Measurements from ENCODE around the gene TGFB3. TPM values are rescaled to one million over a fixed set of nuclear protein-coding genes. Genes with fewer than 3 reads are reported as not detected.
A peak's percentile ranks its signal among the peaks of the same experiment; 100 is the strongest.

Gene TGFB3
- 1 to 10 TPM; 2.8 to 3.9 TPM for polyA plus RNA-seq

DNA sequence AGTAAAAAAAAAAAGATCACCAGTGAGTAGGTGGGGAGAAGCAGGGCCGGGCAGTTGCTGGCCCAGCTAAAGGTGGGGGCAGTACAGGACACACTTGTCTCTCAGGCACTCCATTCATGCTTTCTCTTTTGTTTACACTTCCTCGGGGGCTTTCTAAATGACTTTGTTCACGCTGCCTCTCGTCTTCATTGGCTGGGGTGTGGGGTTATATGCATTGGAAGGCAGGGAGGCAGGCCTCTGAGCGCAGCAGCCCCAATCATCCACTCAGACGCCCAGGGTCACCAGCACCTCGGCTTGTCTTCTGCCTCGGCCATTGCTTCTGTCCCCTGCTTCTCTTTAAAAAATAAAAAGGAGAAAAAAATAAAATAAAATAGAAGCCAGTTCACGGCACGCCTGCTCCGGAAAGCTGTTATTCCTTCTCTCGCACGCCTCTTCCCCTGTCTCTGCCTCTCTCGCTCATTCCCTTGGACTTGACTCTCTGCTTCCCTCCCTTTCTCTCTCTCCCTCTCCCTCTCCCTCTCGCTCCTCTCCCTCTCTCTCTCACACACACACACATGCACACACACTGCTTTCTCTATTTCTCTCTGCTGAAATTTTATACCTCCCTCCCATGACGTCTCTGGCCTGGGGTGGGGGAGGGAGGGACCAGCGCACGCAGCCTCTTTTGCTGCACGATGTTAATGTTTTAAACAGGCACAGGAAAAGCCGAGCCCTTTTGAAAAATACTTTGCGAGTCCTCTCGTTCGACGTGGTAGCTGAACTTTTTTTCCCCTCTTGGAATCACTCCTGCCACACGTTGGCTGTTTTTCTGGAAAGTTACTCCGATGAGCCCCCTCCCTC lies at the start of gene TGFB3:
Gene TGFB3 (minus strand): TSS at position 570 of the 840 bp plus-strand sequence. CDS start 1,102 bp downstream, outside the sequence.
- H3K4me3 ChIP-seq (ENCODE audit: low read depth in 1 of 2, low read length in 2 of 2), result peak within 1 kb of the TSS; percentile 75 to 82
- H3K36me3 ChIP-seq (ENCODE audit: control insufficient read depth in 2 of 2, insufficient read depth in 2 of 2, low read length in 1 of 2), result no peaks in the 10 kb centered on the region
- H3K27ac ChIP-seq (ENCODE audit: low read depth in 2 of 2, low read length in 1 of 2), result peak within 1 kb of the TSS; percentile 87 to 92
- no peaks in the 10 kb centered on the region for H3K9me3 ChIP-seq (ENCODE audit: control insufficient read depth in 2 of 2, insufficient read depth in 1 of 2, low read depth in 1 of 2, low read length in 1 of 2)
- WGBS, 2 donors, result 1 to 2% methylated on average over 26 of the region's 26 CpGs
- H3K4me1 ChIP-seq (ENCODE audit: control insufficient read depth in 2 of 2, insufficient read depth in 2 of 2, low read length in 1 of 2), result peaks cover 5 to 13% of the 10 kb centered on the region in 2 donors
- H3K27me3 ChIP-seq (ENCODE audit: control insufficient read depth in 1 of 2, insufficient read depth in 2 of 2, low read length in 2 of 2), result no peaks in the 10 kb centered on the region

DNA sequence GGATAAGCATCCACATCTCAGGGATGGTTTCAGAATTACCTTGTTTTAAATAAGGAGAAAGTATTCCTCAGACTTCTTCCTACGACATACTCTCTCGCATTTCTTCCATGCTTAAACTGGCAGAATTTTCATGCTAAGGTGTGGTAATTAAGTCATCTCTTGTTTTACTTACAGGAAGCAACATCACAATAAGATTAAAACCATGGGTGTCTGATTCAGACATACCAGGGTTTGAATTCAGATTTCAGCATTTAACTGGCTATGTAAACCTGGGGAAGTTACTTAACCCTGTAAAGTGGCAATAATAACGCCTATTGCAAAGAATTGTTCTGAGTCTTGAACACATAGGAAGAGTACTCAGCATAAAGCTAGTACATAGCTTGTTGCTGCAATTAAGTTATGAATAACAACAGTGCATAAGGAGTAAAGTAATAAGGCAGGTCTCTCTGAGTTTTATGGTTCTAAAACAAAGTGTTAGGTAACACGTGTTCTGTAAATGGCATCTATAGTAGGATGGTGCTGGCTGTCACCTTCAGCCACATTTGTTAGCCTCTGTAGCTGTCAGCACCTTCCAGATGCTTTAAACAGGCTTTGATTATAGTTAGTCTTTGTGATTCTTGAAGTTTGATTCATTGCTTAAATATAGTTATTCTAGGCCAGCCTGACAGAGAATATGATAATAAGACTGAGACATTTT lies 42.6 kb upstream of the TGFB3 start:
- WGBS, 2 donors, result 84 to 89% methylated on average over 4 of the region's 4 CpGs
- no peaks in the 10 kb centered on the region for H3K27me3 ChIP-seq (ENCODE audit: control insufficient read depth in 1 of 2, insufficient read depth in 2 of 2, low read length in 2 of 2)
- no peak overlapping the region for H3K27ac ChIP-seq (ENCODE audit: low read depth in 2 of 2, low read length in 1 of 2)
- H3K36me3 ChIP-seq (ENCODE audit: control insufficient read depth in 2 of 2, insufficient read depth in 2 of 2, low read length in 1 of 2), result peaks cover 3 to 6% of the 10 kb centered on the region in 2 donors
- no peak overlapping the region for H3K4me3 ChIP-seq (ENCODE audit: low read depth in 1 of 2, low read length in 2 of 2)
- H3K4me1 ChIP-seq (ENCODE audit: control insufficient read depth in 2 of 2, insufficient read depth in 2 of 2, low read length in 1 of 2), result no peaks in the 10 kb centered on the region
- H3K9me3 ChIP-seq (ENCODE audit: control insufficient read depth in 2 of 2, insufficient read depth in 1 of 2, low read depth in 1 of 2, low read length in 1 of 2), result no peaks in the 10 kb centered on the region

DNA sequence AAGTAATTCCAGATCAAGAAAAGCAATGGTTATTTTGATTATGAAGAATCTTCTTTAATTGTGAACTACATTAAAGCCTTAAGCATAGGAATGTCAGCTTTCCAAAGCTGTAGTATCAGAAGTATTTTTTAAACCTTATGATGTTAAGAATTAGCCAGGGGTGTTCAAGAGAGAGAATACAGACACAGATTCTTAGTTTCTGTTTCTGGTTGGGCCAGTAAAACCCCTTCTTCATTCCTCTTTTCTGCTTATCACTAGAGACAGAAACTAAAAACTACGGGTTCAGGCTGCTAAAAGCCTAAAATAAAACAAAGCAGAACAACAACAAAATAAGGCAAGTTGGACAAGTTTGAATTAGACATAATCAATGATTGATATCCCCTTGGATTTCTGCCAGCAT lies 42.0 kb upstream of the TGFB3 start:
- H3K27me3 ChIP-seq (ENCODE audit: control insufficient read depth in 1 of 2, insufficient read depth in 2 of 2, low read length in 2 of 2), result no peaks in the 10 kb centered on the region
- no peaks in the 10 kb centered on the region for H3K9me3 ChIP-seq (ENCODE audit: control insufficient read depth in 2 of 2, insufficient read depth in 1 of 2, low read depth in 1 of 2, low read length in 1 of 2)
- no peak overlapping the region for H3K4me3 ChIP-seq (ENCODE audit: low read depth in 1 of 2, low read length in 2 of 2)
- H3K36me3 ChIP-seq (ENCODE audit: control insufficient read depth in 2 of 2, insufficient read depth in 2 of 2, low read length in 1 of 2), result peaks cover 3 to 6% of the 10 kb centered on the region in 2 donors
- H3K4me1 ChIP-seq (ENCODE audit: control insufficient read depth in 2 of 2, insufficient read depth in 2 of 2, low read length in 1 of 2), result no peaks in the 10 kb centered on the region
- WGBS, 2 donors, result 40 to 66% methylated on average over 1 of the region's 1 CpG
- H3K27ac ChIP-seq (ENCODE audit: low read depth in 2 of 2, low read length in 1 of 2), result no peak overlapping the region

DNA sequence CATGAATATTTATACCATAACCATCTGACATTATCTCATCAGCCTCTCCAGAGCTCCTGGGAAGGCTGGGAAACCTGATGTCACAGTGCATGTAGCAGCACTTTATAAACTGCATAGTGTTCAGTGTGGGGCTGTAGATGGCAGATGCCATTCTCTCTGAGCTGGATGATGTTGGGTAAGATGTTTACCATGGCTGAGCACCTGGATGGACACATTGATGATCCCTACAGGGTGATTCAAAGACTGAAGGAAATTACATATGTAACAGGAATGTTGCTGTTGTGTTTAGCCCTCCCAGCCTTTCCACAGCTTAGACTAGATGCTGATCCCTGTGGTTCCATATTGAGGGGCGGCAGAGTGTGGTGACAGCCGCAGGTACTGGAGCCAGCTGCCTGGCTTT lies 41.2 kb upstream of the TGFB3 start:
- 98% methylated on average over 2 of the region's 2 CpGs for WGBS, 2 donors
- no peak overlapping the region for H3K4me3 ChIP-seq (ENCODE audit: low read depth in 1 of 2, low read length in 2 of 2)
- peaks cover 3 to 6% of the 10 kb centered on the region in 2 donors for H3K36me3 ChIP-seq (ENCODE audit: control insufficient read depth in 2 of 2, insufficient read depth in 2 of 2, low read length in 1 of 2)
- H3K27me3 ChIP-seq (ENCODE audit: control insufficient read depth in 1 of 2, insufficient read depth in 2 of 2, low read length in 2 of 2), result no peaks in the 10 kb centered on the region
- no peak overlapping the region for H3K27ac ChIP-seq (ENCODE audit: low read depth in 2 of 2, low read length in 1 of 2)
- H3K9me3 ChIP-seq (ENCODE audit: control insufficient read depth in 2 of 2, insufficient read depth in 1 of 2, low read depth in 1 of 2, low read length in 1 of 2), result no peaks in the 10 kb centered on the region
- no peaks in the 10 kb centered on the region for H3K4me1 ChIP-seq (ENCODE audit: control insufficient read depth in 2 of 2, insufficient read depth in 2 of 2, low read length in 1 of 2)

DNA sequence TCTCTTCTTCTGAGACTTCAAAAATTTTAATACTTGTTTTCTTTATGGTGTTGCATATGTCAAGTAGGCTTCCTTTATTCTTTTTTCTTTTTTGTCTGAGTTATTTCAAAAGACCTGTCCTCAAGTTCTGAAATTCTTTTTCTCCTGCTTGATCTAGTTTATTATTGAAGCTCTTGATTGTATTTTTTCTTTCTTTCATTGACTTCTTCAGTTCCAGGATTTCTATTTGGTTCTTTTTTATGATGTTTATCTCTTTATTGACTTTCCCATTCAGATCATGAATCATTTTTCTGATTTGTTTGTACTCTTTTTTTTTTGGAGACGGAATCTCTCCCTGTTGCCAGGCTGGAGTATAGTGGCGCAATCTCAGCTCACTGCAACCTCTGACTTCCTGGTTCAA lies 37.9 kb upstream of the TGFB3 start:
- Histone ChIP-seq H3K4me3 (ENCODE audit: low read depth in 1 of 2, low read length in 2 of 2) (no peak overlapping the region), H3K9me3 (ENCODE audit: control insufficient read depth in 2 of 2, insufficient read depth in 1 of 2, low read depth in 1 of 2, low read length in 1 of 2) (no peaks in the 10 kb centered on the region), H3K4me1 (ENCODE audit: control insufficient read depth in 2 of 2, insufficient read depth in 2 of 2, low read length in 1 of 2) (no peaks in the 10 kb centered on the region), H3K27ac (ENCODE audit: low read depth in 2 of 2, low read length in 1 of 2) (no peak overlapping the region), H3K36me3 (ENCODE audit: control insufficient read depth in 2 of 2, insufficient read depth in 2 of 2, low read length in 1 of 2) (peaks cover 3 to 6% of the 10 kb centered on the region in 2 donors), H3K27me3 (ENCODE audit: control insufficient read depth in 1 of 2, insufficient read depth in 2 of 2, low read length in 2 of 2) (no peaks in the 10 kb centered on the region)
- 79 to 88% methylated on average over 2 of the region's 2 CpGs for WGBS, 2 donors

DNA sequence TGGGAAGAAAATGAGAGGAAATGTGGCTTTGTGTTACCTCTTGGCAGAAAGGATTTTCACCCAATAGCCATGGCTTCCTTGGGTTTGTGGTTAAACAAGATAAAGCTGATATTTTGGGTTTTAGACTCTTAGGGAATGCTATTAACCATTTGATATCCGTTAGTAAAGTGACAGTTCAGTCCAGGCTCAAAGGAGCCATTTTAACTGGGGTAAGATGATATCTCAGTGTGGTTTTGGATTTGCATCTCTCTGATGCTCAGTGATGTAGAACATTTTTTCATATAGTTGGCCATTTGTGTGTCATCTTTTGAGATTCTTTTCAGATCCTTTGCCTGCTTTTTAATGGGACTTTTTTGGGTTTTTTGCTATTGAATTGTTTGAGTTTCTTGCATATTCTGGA lies 33.9 kb upstream of the TGFB3 start:
- H3K4me1 ChIP-seq (ENCODE audit: control insufficient read depth in 2 of 2, insufficient read depth in 2 of 2, low read length in 1 of 2), result no peaks in the 10 kb centered on the region
- H3K9me3 ChIP-seq (ENCODE audit: control insufficient read depth in 2 of 2, insufficient read depth in 1 of 2, low read depth in 1 of 2, low read length in 1 of 2), result no peaks in the 10 kb centered on the region
- H3K4me3 ChIP-seq (ENCODE audit: low read depth in 1 of 2, low read length in 2 of 2), result no peak overlapping the region
- H3K27ac ChIP-seq (ENCODE audit: low read depth in 2 of 2, low read length in 1 of 2), result no peak overlapping the region
- H3K27me3 ChIP-seq (ENCODE audit: control insufficient read depth in 1 of 2, insufficient read depth in 2 of 2, low read length in 2 of 2), result no peaks in the 10 kb centered on the region
- 41 to 84% methylated on average over 1 of the region's 1 CpG for WGBS, 2 donors
- peaks cover 0 to 6% of the 10 kb centered on the region in 2 donors for H3K36me3 ChIP-seq (ENCODE audit: control insufficient read depth in 2 of 2, insufficient read depth in 2 of 2, low read length in 1 of 2)

DNA sequence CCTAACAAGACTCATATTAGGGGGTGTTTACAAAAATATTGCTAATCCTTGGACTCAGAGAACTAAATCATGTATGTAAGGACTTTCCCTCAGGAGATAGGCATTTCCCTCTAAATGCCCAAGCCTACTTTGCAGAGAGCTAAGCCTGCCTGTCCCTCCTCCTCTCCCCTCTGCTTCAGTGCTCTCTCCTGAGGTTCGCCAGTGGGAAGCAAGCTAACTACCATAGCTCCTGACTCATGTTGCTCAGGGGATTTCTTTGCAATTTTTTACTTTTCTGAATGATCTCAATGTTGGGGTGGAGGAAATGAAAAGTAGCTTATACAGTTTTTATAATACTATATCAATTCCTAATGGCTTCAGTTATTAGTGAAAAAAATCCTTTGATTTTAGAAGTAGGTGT lies 33.4 kb upstream of the TGFB3 start:
- 83 to 100% methylated on average over 1 of the region's 1 CpG for WGBS, 2 donors
- no peaks in the 10 kb centered on the region for H3K4me1 ChIP-seq (ENCODE audit: control insufficient read depth in 2 of 2, insufficient read depth in 2 of 2, low read length in 1 of 2)
- H3K27me3 ChIP-seq (ENCODE audit: control insufficient read depth in 1 of 2, insufficient read depth in 2 of 2, low read length in 2 of 2), result no peaks in the 10 kb centered on the region
- no peaks in the 10 kb centered on the region for H3K9me3 ChIP-seq (ENCODE audit: control insufficient read depth in 2 of 2, insufficient read depth in 1 of 2, low read depth in 1 of 2, low read length in 1 of 2)
- H3K4me3 ChIP-seq (ENCODE audit: low read depth in 1 of 2, low read length in 2 of 2), result no peak overlapping the region
- no peak overlapping the region for H3K27ac ChIP-seq (ENCODE audit: low read depth in 2 of 2, low read length in 1 of 2)
- H3K36me3 ChIP-seq (ENCODE audit: control insufficient read depth in 2 of 2, insufficient read depth in 2 of 2, low read length in 1 of 2), result peaks cover 0 to 4% of the 10 kb centered on the region in 2 donors

DNA sequence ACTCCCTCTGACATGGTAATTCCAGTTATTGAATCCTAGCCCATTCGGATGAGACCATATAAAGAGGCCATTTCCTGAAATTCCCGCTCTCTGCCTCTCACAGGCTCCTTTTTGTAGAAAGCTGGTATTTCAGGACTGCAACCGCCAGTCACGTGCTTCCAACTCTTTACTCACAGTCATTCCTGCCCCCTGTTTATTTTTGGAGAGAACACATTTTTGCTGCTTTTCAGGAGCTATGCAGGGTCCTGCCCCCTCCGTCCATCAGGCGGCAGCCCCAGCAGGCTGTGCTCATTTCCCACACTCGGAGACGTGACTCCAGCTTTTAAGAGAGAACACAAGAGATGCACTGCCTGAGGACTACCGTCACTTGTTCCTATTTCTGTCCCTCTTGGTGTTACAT lies 30.6 kb upstream of the TGFB3 start:
- WGBS, 2 donors, result 73 to 78% methylated on average over 9 of the region's 9 CpGs
- no peak overlapping the region for H3K27ac ChIP-seq (ENCODE audit: low read depth in 2 of 2, low read length in 1 of 2)

DNA sequence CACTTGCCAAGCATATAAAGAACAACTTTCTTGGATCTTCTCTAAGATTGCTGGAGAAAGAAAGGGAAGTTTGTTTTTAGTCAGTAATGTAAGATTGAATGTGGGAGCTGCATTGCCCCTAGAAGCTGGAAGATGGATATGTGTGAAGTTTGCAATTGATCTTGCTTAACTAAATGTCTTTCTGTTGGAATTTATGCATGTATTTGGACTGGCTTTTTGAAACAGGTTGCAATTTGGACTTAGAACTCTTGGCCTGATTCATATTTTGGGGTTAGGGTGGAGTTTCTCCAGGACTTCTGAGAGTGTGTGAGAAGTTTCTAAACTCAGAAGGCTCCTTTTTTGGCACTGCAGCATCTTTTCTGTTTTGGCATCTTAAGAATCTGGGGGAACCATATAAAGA lies 30.1 kb upstream of the TGFB3 start:
- Histone ChIP-seq H3K36me3 (ENCODE audit: control insufficient read depth in 2 of 2, insufficient read depth in 2 of 2, low read length in 1 of 2) (peaks cover 0 to 4% of the 10 kb centered on the region in 2 donors), H3K4me3 (ENCODE audit: low read depth in 1 of 2, low read length in 2 of 2) (no peak overlapping the region), H3K27ac (ENCODE audit: low read depth in 2 of 2, low read length in 1 of 2) (no peak overlapping the region), H3K27me3 (ENCODE audit: control insufficient read depth in 1 of 2, insufficient read depth in 2 of 2, low read length in 2 of 2) (no peaks in the 10 kb centered on the region), H3K4me1 (ENCODE audit: control insufficient read depth in 2 of 2, insufficient read depth in 2 of 2, low read length in 1 of 2) (no peaks in the 10 kb centered on the region), H3K9me3 (ENCODE audit: control insufficient read depth in 2 of 2, insufficient read depth in 1 of 2, low read depth in 1 of 2, low read length in 1 of 2) (no peaks in the 10 kb centered on the region)

More for the DNA sequence above, 30.6 kb upstream of the TGFB3 start:
- Histone ChIP-seq H3K4me3 (ENCODE audit: low read depth in 1 of 2, low read length in 2 of 2) (no peak overlapping the region), H3K9me3 (ENCODE audit: control insufficient read depth in 2 of 2, insufficient read depth in 1 of 2, low read depth in 1 of 2, low read length in 1 of 2) (no peaks in the 10 kb centered on the region), H3K27me3 (ENCODE audit: control insufficient read depth in 1 of 2, insufficient read depth in 2 of 2, low read length in 2 of 2) (no peaks in the 10 kb centered on the region), H3K36me3 (ENCODE audit: control insufficient read depth in 2 of 2, insufficient read depth in 2 of 2, low read length in 1 of 2) (peaks cover 0 to 4% of the 10 kb centered on the region in 2 donors), H3K4me1 (ENCODE audit: control insufficient read depth in 2 of 2, insufficient read depth in 2 of 2, low read length in 1 of 2) (no peaks in the 10 kb centered on the region)
